ENCODE data around the gene ABHD3. TPM values are rescaled to one million over a fixed set of nuclear protein-coding genes. Genes with fewer than 3 reads are reported as not detected.
A peak's percentile ranks its signal among the peaks of the same experiment; 100 is the strongest.
"Not testable (repeated sequence)": the region's sequence is repeated elsewhere in the genome, so short reads cannot be mapped to it uniquely, and the experiment has no call there.

ABHD3 gene
- total RNA-seq, 2 experiments from 2014 or later = 17.8 to 18.0 TPM

DNA sequence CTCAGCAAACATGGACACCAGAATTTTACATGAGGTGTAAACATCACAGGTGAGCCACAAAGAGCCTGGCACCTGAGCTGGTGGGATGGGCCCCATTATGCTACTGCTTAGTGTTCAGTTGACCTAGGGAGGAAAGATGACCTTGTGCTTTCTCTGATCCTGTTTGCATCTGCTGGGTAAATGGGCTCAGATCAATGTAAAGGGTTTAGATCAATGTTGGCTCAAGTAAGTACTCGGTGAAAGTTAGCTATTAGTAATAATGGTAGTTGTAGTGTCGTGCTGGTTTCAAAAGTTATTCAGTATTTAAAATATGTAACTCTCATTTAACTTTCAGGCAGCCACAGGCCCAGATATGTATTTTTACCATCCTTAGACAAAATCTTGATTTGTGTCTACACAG lies 19.8 kb downstream of the ABHD3 start:
- ATAC-seq = no peak
- DNase-seq = no peak
- no peaks in the 10 kb centered on the region for H3K27me3 Mint-ChIP-seq
- H3K36me3 Mint-ChIP-seq (ENCODE audit: low read depth) = peaks cover 18% of the 10 kb centered on the region
- H3K4me3 Mint-ChIP-seq = no peak overlapping the region
- TF ChIP-seq, protein P1, sequence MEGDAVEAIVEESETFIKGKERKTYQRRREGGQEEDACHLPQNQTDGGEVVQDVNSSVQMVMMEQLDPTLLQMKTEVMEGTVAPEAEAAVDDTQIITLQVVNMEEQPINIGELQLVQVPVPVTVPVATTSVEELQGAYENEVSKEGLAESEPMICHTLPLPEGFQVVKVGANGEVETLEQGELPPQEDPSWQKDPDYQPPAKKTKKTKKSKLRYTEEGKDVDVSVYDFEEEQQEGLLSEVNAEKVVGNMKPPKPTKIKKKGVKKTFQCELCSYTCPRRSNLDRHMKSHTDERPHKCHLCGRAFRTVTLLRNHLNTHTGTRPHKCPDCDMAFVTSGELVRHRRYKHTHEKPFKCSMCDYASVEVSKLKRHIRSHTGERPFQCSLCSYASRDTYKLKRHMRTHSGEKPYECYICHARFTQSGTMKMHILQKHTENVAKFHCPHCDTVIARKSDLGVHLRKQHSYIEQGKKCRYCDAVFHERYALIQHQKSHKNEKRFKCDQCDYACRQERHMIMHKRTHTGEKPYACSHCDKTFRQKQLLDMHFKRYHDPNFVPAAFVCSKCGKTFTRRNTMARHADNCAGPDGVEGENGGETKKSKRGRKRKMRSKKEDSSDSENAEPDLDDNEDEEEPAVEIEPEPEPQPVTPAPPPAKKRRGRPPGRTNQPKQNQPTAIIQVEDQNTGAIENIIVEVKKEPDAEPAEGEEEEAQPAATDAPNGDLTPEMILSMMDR (IDR thresholded peaks at IDR 0.05) = no peak
- H3K27ac Mint-ChIP-seq = peak overlapping the region; percentile 35
- H3K4me1 Mint-ChIP-seq (ENCODE audit: low read depth) = peaks cover 12% of the 10 kb centered on the region
- peaks cover 3% of the 10 kb centered on the region for H3K9me3 Mint-ChIP-seq
- ChIA-PET POLR2A (interaction anchor here (1.0 kb wide), 1 partner anchor 19 kb away, joined by 3 read pairs; no protein-coding TSS in a partner anchor), CTCF (interaction anchor here (1.4 kb wide), 1 partner anchor 195 kb away, joined by 3 read pairs; no protein-coding TSS in a partner anchor)
- intact Hi-C loops (cut with micrococcal nuclease) = loop anchor here (10.0 kb wide), 1 partner anchor 170 kb away; no protein-coding TSS in a partner anchor

DNA sequence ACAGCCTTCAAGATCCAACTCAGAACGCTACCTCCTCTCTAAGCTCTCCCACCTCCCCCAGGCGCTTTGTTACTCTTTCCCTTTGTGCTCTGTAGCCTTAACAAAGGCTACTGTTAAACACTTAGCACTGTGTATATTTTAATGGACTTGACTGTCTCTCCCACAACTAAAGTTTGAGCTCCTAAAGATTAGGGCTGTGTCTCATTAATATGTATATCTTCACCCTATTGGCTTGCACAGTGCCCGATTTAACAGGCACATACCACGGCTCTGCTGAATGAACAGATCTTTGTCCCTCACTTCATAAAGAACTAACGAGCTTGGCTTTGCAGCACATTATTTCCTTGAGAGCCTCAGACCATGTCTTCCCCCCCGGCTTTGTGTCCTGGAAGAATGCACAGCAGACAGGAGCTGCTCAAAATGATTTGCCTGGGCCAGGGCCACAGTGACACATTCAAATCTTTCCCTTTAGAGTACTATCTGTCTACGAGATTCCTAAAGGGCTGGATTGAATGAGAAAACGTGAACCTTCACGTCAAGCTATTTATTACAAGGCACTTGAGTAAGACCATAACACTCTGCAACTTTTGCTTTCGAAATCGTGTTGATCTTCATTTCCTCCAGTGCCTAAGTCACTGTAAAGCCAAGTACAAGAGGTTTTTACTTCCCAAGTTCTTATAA lies 22.1 kb downstream of the ABHD3 start:
- peak; percentile 11 for DNase-seq
- ChIA-PET CTCF (interaction anchor here (0.9 to 2.3 kb wide), 4 partner anchors 19 to 82 kb away, joined by 3 to 13 read pairs (median 6); partner anchors contain the start of genes ESCO1 and SNRPD1), POLR2A (interaction anchor here (1.1 to 2.0 kb wide), 5 partner anchors 16 to 82 kb away, joined by 3 to 8 read pairs (median 3); partner anchors contain the start of genes ABHD3 and ESCO1)
- TF ChIP-seq, protein P1 (IDR thresholded peaks at IDR 0.05) = no peak
- no peak overlapping the region for H3K4me3 Mint-ChIP-seq
- H3K9me3 Mint-ChIP-seq = no peaks in the 10 kb centered on the region
- peak; percentile 84 for ATAC-seq
- peaks cover 7% of the 10 kb centered on the region for H3K36me3 Mint-ChIP-seq (ENCODE audit: low read depth)
- no peaks in the 10 kb centered on the region for H3K27me3 Mint-ChIP-seq
- H3K27ac Mint-ChIP-seq = no peak overlapping the region
- H3K4me1 Mint-ChIP-seq (ENCODE audit: low read depth) = peaks cover 10% of the 10 kb centered on the region
- intact Hi-C loops (cut with micrococcal nuclease) = loop anchor here (10.0 kb wide), 1 partner anchor 172 kb away; no protein-coding TSS in a partner anchor

DNA sequence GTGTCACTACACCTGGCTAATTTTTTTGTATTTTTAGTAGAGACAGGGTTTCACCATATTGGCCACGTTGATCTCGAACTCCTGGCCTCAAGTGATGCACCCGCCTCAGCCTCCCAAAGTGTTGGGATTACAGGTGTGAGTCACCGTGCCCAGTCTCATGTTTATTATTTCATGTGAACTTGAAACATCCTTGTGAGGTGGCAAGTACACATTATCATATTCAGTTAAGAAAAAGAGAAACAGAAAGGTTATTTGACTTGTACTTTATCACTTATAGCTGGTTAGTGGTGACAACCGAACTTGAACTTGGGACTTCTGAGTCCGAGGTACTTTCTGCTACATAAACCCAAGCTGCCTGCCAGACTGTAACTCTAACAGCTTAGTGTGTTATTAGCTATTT lies 24.4 kb downstream of the ABHD3 start:
- Mint-ChIP-seq H3K36me3 (ENCODE audit: low read depth) (peaks cover 9% of the 10 kb centered on the region), H3K27me3 (no peaks in the 10 kb centered on the region), H3K9me3 (no peaks in the 10 kb centered on the region), H3K4me1 (ENCODE audit: low read depth) (peaks cover 14% of the 10 kb centered on the region), H3K4me3 (no peak overlapping the region), H3K27ac (no peak overlapping the region)
- CTCF ChIA-PET = interaction anchor here (1.6 kb wide), 1 partner anchor 23 kb away, joined by 3 read pairs; no protein-coding TSS in a partner anchor
- ATAC-seq (no peak), DNase-seq (no peak)
- TF ChIP-seq, protein P1 (IDR thresholded peaks at IDR 0.05) = no peak
- intact Hi-C loops (cut with micrococcal nuclease) = loop anchor here (10.0 kb wide), 1 partner anchor 175 kb away; no protein-coding TSS in a partner anchor
- POLR2A ChIA-PET = interaction anchor here (0.7 to 1.1 kb wide), 2 partner anchors 9 to 80 kb away, joined by 3 read pairs; partner anchors contain the start of gene ESCO1

DNA sequence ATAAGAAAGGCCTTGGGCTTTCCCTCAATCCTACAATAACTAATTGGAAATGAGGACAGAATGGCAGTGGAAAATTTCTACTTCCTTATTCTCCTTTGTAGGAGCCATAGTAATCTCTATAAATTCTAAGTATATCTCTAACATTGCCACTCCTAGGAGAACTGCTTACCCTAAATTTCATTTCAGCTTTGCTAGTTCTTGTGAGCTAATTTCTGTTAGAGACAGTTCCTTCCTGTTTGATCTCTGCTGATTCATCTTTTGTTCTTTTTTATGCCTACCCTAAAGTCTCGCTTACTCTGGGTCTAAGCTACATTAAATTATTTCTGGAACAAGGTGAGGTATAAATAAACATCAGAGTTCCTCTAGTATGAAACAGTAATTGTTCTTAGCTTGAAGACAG lies 25.7 kb downstream of the ABHD3 start:
- TF ChIP-seq, protein P1 (IDR thresholded peaks at IDR 0.05) = no peak
- DNase-seq (no peak), ATAC-seq (no peak)
- Mint-ChIP-seq H3K36me3 (ENCODE audit: low read depth) (peaks cover 5% of the 10 kb centered on the region), H3K27ac (no peak overlapping the region), H3K27me3 (no peaks in the 10 kb centered on the region), H3K4me1 (ENCODE audit: low read depth) (peaks cover 7% of the 10 kb centered on the region), H3K4me3 (no peak overlapping the region), H3K9me3 (no peaks in the 10 kb centered on the region)
- intact Hi-C loops (cut with micrococcal nuclease) = no loop called here
- ChIA-PET POLR2A (interaction anchor here (0.6 to 1.2 kb wide), 2 partner anchors 26 to 583 kb away, joined by 3 read pairs; partner anchors contain the start of gene ABHD3), CTCF (no interaction called here)

- H3K4me3 Mint-ChIP-seq; H3K27me3 Mint-ChIP-seq; H3K36me3 Mint-ChIP-seq (ENCODE audit: low read depth); H3K4me1 Mint-ChIP-seq (ENCODE audit: low read depth); H3K9me3 Mint-ChIP-seq; H3K27ac Mint-ChIP-seq; intact Hi-C loops (cut with micrococcal nuclease); POLR2A ChIA-PET: not testable (repeated sequence)
- CTCF ChIA-PET = interaction anchor here (0.9 kb wide), 1 partner anchor 75 kb away, joined by 4 read pairs; the partner anchor contains the start of gene ESCO1
- peak; percentile 60 for DNase-seq
- peak; percentile 39 for ATAC-seq
These were observed 29.2 kb downstream of the ABHD3 start for GRCh38 chr18:21675354-21675753.

Data from activated CD8-positive, alpha-beta T cell treated with anti-CD3 and anti-CD28 coated beads for 36 hours (primary cell).